Measurements from ENCODE around the gene PSMC3IP. TPM values are rescaled to one million over a fixed set of nuclear protein-coding genes. Genes with fewer than 3 reads are reported as not detected.

The PSMC3IP gene
- total RNA-seq, 1 experiment from 2014 or later, result 37.4 TPM

DNA sequence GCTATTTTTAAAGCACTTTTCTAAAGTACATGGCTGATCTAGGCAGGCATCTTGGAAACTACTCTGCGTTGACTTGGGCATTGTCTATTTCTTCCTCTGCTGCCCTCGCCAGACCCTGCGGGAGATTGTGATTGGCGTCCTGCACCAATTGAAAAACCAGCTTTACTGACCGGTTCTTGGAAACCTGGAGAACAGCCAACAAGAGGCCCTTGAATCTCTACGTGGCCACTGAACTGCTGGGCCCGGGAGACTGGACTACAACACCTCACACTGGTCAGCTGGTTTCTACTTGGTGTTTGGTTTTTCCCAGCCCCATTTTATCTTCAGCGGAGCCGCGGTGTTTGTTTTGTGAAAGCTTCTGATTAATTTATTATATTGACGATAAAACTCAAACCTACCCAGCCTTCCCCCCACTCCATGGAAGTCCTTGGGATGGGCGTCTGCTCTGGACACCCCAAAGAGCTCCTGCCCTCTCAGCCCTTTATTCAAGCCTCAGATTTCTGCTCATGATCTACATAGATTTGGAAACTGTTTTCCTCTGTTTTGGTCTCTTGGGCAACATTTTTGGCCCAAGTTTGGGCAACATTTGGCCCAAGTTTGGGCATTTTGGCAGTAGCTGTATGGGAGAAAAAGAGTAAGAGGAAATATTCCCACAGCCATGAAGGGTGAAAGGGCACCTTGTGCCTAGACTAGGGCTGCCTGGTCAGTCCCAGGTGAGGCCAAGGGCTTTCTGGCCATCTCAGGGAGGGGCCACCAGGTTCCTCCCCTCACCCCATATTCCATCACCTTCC, 5.9 kb downstream of the PSMC3IP start:
- Mint-ChIP-seq H3K4me1 (peaks cover 14 to 16% of the 10 kb centered on the region in 2 experiments), H3K27ac (no peak overlapping the region), H3K4me3 (no peak overlapping the region), H3K27me3 (ENCODE audit: low read depth) (peaks cover 2% of the 10 kb centered on the region; the same call in 1 of the 2 replicates), H3K9me3 (no peaks in the 10 kb centered on the region), H3K36me3 (ENCODE audit: insufficient read depth in 1 of 3, low read depth in 3 of 3) (peaks cover 37 to 85% (median 82%) of the 10 kb centered on the region in 3 experiments)
- no peak for DNase-seq
- Histone ChIP-seq H2AFZ (ENCODE audit: low read length) (no peak overlapping the region), H3K4ac (ENCODE audit: low read depth, low read length) (no peak overlapping the region), H3K79me1 (ENCODE audit: insufficient read depth, low read depth, low read length, poor library complexity, severe bottlenecking) (no peaks in the 10 kb centered on the region), H3K79me2 (ENCODE audit: insufficient read depth, low read length) (peaks cover 2% of the 10 kb centered on the region; the same call in 1 of the 2 replicates), H2BK15ac (ENCODE audit: low read depth, low read length) (no peak overlapping the region), H2BK12ac (ENCODE audit: insufficient read length, low read depth, low read length) (no peak overlapping the region), H3K9me3 (ENCODE audit: control insufficient read depth, low read depth, low read length) (no peaks in the 10 kb centered on the region), H3K23me2 (ENCODE audit: insufficient read length, low read depth, low read length, poor library complexity, severe bottlenecking) (peaks cover 6% of the 10 kb centered on the region), H4K20me1 (ENCODE audit: control insufficient read depth, insufficient read depth, insufficient read length) (no peaks in the 10 kb centered on the region), H3K23ac (ENCODE audit: insufficient read length, low read depth, low read length) (no peak overlapping the region), H3K18ac (ENCODE audit: insufficient read length, low read depth, low read length) (no peak overlapping the region), H3K4me2 (ENCODE audit: insufficient read depth, insufficient read length, low read length) (no peak overlapping the region), H3K9ac (ENCODE audit: extremely low read depth, insufficient read length, low read length) (no peak overlapping the region), H2AK5ac (ENCODE audit: insufficient read length, low read length) (no peak overlapping the region), H4K8ac (replicated peaks; ENCODE audit: insufficient read length, low read depth, low read length) (no peak overlapping the region), H4K91ac (ENCODE audit: insufficient read length, low read depth, low read length) (no peak overlapping the region), H3K27ac (ENCODE audit: insufficient read length, low read depth, low read length) (no peak overlapping the region), H3K27me3 (ENCODE audit: insufficient read depth, low read length) (no peaks in the 10 kb centered on the region), H2BK20ac (ENCODE audit: low read depth, low read length, poor library complexity, severe bottlenecking) (no peak overlapping the region), H2BK120ac (ENCODE audit: low read depth, low read length, poor library complexity, severe bottlenecking) (no peak overlapping the region), H3K4me1 (ENCODE audit: insufficient read depth, low read length) (peaks cover 2% of the 10 kb centered on the region; the same call in 1 of the 2 replicates), H3K56ac (ENCODE audit: insufficient read length, low read depth, low read length) (no peak overlapping the region), H4K5ac (ENCODE audit: insufficient read length, low read depth, low read length) (no peak overlapping the region), H3T11ph (ENCODE audit: low read length) (no peak overlapping the region), H2BK5ac (ENCODE audit: insufficient read length, low read length) (no peak overlapping the region), H3K14ac (ENCODE audit: insufficient read depth, low read length) (no peak overlapping the region)
- WGBS (ENCODE audit: extremely low coverage, insufficient read length, low lambda C conversion rate), result no CpG with 5 or more reads among the region's 12 CpGs
- no peak for TF ChIP-seq CTCF (conservative IDR thresholded peaks at IDR 0.05)
